Large intestine (tissue), 3 donors: ENCODE measurements around the gene GNPNAT1. TPM values are rescaled to one million over a fixed set of nuclear protein-coding genes. Genes with fewer than 3 reads are reported as not detected.

ENCODE experiments used
- DNase-seq, 2 donors: peaks; one replicate each; pipeline versions ENCODE4 v3.0.0 to v3.0.0-alpha.2; 2013
- H3K27ac ChIP-seq: one replicate; pipeline ENCODE4 v1.5.1; 2013; ENCODE audit warnings: low read length
- H3K27me3 ChIP-seq: 2 replicates; pipeline ENCODE4 v1.6.1; 2013; ENCODE audit warnings: low read length; ENCODE audit not compliant: control insufficient read depth, insufficient read depth
- H3K36me3 ChIP-seq: 2 replicates; pipeline ENCODE4 v1.6.1; 2013; ENCODE audit warnings: low read length; ENCODE audit not compliant: control insufficient read depth, insufficient read depth
- H3K4me1 ChIP-seq: one replicate; pipeline ENCODE4 v1.6.1; 2013; ENCODE audit warnings: low read length; ENCODE audit not compliant: control insufficient read depth, insufficient read depth
- H3K4me3 ChIP-seq: one replicate; pipeline ENCODE4 v1.5.1; 2013; ENCODE audit warnings: low read length
- H3K9me3 ChIP-seq: one replicate; pipeline ENCODE4 v1.6.1; 2013; ENCODE audit warnings: mild to moderate bottlenecking, low read depth, low read length, moderate library complexity; ENCODE audit not compliant: control insufficient read depth
- WGBS: methylation state at CpG from one replicate; pipeline ENCODE4 v1.1.5; 2013; ENCODE audit warnings: low lambda C conversion rate; ENCODE audit not compliant: insufficient coverage; 5-methylcytosine and 5-hydroxymethylcytosine counted together
- polyA plus RNA-seq: library from polyadenylated mRNA; unstranded; fragments of 120-200 nt; gene quantifications from one replicate; pipeline ENCODE4 v1.2.1, GENCODE V29; 2013

Gene GNPNAT1
- polyA plus RNA-seq, 1 donor = 21.3 TPM

DNA sequence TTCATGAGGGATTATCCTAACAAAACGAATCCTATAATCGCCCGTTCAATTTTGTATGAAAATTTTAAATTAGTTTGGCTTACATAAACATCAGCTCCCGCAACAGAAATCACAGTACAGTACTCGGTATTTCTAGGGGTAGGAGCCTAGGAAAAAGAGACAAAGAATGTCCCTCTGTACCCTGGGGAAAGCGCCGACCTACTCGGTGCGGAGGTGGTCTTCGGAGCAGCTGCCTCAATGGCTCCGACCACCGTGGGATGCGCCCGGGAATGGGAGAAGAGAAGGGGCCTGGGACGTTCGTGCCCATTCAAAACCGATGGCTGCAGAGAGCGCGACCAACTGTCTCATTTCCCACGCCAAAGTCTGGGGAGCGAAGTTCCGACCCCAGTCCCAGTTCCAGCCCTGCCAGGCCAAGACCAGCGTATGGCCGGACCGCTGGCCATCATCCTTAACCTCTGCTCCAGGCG, 618 bp downstream of the GNPNAT1 start:
- DNase-seq = no peak
- WGBS = no CpG with 5 or more reads among the region's 26 CpGs

DNA sequence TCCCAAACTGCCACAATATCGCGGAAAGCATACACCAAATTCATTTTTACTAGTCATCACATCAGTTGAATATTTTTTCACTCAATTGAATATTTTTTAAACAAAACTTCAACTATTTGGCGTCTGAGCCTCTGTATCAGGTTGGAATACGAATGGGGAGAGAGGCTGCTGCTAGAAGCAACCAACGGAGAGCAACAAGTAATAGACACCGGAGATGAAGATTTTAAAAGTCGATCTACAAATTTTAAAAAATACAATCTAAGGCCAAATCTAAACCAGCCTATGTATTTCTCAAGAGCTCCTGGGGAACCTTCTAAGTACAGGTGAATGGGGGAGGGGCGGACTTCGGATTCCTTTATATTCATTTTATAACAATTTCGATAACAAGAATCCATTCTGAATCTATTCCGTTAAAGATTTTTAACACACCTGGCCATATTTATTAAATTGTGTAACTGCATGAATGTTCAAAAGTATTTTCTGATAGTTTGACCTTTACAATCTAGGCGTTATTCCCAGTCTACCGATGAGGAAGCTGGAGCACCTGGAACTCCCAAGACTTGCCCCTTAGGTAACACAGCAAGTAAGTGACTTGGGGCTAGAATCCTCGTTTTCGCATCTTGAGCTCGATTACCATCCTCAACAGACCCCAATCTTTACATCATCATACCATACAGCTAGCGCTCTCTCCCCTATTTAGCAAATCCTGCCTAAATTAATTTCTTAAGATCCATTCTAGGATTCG, 1.2 kb downstream of the GNPNAT1 start:
- Histone ChIP-seq H3K4me1 (no peaks in the 10 kb centered on the region), H3K9me3 (no peaks in the 10 kb centered on the region), H3K27me3 (no peaks in the 10 kb centered on the region), H3K4me3 (peak overlapping the region; percentile 79), H3K36me3 (no peaks in the 10 kb centered on the region), H3K27ac (no peak overlapping the region)
- 87% methylated on average over 3 of the region's 18 CpGs for WGBS
- peak in 1 of 2 donors; percentile 32 for DNase-seq

More for the DNA sequence above, 618 bp downstream of the GNPNAT1 start:
- Histone ChIP-seq H3K9me3 (no peaks in the 10 kb centered on the region), H3K36me3 (no peaks in the 10 kb centered on the region), H3K4me1 (no peaks in the 10 kb centered on the region), H3K4me3 (peak overlapping the region; percentile 79), H3K27ac (peak overlapping the region; percentile 73), H3K27me3 (no peaks in the 10 kb centered on the region)

DNA sequence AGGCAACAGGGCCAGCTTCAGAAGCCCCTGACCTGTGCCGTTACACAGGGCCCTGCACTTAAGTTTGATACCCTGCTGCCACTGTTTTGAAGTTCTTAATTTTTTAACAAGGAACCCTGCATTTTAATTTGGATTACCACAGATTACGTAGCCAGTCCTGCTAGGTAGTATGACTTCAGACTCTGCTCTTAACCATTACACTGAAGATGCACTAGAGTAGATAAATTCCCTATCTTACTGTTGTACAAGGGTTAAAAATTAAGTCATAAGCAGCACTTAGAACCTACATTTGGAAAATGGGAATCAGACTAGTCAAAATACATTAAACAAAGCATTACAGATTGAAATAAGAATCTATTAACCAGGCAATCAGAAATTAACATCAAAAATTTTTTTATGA, 2.3 kb downstream of the GNPNAT1 start:
- Histone ChIP-seq H3K27me3 (no peaks in the 10 kb centered on the region), H3K4me1 (no peaks in the 10 kb centered on the region), H3K27ac (no peak overlapping the region), H3K4me3 (no peak overlapping the region), H3K9me3 (no peaks in the 10 kb centered on the region), H3K36me3 (no peaks in the 10 kb centered on the region)
- DNase-seq = no peak
- WGBS = no CpG with 5 or more reads among the region's 2 CpGs

DNA sequence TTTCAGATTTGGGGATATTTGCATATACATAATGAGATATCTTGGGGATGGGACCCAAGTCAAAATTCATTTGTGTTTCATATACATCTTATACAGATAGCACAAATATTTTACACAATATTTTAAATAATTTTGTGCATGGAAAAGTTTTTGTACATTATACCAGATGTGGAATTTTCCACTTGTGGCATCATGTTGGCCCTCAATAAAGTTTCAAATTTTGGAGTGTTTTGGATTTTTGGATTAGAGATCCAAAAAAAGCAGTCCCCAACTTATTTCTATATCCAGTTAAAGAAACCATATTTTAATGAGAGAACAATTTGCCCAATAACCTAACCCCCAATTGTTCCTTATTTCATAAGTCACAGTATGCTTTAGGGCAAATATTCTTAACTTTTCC, 4.5 kb downstream of the GNPNAT1 start:
- no peak for DNase-seq
- H3K27me3 ChIP-seq = no peaks in the 10 kb centered on the region

DNA sequence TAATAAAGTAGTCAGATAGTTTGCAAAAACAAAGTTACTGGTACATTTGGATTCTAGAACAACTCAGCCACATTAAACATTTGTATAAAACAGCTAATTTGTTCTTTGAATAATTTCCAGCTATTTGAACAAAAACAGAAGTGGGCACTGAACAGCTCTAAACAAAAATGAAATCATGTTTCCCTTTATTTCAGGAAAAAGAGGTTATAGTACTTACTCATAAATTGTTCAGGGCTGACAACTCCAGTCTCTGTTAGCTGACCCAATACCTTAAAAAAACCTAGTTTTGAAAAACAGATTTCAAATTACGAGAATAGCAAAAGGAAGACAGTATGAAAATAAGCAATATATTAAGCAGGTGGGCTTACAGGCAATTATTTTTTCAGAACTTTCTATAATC, 8.2 kb downstream of the GNPNAT1 start:
- Histone ChIP-seq H3K27me3 (no peaks in the 10 kb centered on the region), H3K4me1 (no peaks in the 10 kb centered on the region), H3K4me3 (no peak overlapping the region), H3K27ac (no peak overlapping the region), H3K36me3 (peaks cover 12% of the 10 kb centered on the region), H3K9me3 (no peaks in the 10 kb centered on the region)
- WGBS = 100% methylated on average over 1 of the region's 1 CpG
- no peak for DNase-seq

More for the DNA sequence above, 4.5 kb downstream of the GNPNAT1 start:
- no peak overlapping the region for H3K27ac ChIP-seq
- H3K36me3 ChIP-seq = no peaks in the 10 kb centered on the region
- H3K9me3 ChIP-seq = no peaks in the 10 kb centered on the region
- no peaks in the 10 kb centered on the region for H3K4me1 ChIP-seq
- no peak overlapping the region for H3K4me3 ChIP-seq

DNA sequence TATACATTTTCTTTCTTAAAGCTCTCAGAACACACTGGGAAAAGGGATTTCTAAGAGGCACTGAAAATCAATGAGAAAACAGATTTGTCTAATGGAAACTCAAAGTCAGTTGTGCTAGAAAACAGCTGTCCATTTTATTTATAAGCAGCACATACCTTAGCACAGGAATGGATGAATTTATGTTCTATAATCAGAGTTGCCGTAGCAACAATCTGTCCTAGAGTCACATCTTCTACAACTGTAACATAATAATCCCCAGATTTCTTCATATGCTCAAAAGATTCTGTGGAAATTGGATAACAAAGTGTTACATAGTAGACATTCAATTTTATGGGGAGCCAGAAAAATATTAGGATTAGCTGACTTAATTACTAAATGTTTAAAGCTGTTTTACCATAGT, 9.8 kb downstream of the GNPNAT1 start:
- Histone ChIP-seq H3K36me3 (peaks cover 12% of the 10 kb centered on the region), H3K27ac (no peak overlapping the region), H3K9me3 (no peaks in the 10 kb centered on the region), H3K4me3 (no peak overlapping the region), H3K27me3 (no peaks in the 10 kb centered on the region), H3K4me1 (no peaks in the 10 kb centered on the region)
- no peak for DNase-seq
- 100% methylated on average over 1 of the region's 1 CpG for whole genome bisulfite sequencing

DNA sequence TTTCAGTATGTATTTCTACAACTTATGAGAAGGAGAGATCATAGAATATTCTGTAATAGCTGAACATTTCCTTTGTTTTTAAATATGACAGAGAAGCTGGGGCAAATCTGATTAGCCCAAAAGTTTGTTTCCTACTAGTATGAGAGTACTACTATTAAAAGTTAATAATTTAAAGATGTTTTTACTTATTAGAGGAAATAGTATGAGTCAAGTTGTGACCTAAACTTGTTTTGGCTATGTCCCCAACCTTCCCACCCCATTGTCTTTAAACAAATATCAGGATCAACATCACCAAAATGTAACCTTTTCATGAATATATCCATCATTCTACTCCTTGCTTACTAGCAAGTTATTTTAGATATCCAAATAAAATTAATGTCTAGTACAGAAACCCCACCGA, 10.5 kb downstream of the GNPNAT1 start:
- H3K27ac ChIP-seq = no peak overlapping the region
- H3K4me3 ChIP-seq = no peak overlapping the region
- H3K27me3 ChIP-seq = no peaks in the 10 kb centered on the region
- H3K9me3 ChIP-seq = no peaks in the 10 kb centered on the region
- DNase-seq = no peak
- H3K4me1 ChIP-seq = no peaks in the 10 kb centered on the region
- H3K36me3 ChIP-seq = peaks cover 14% of the 10 kb centered on the region
- 100% methylated on average over 1 of the region's 1 CpG for WGBS

DNA sequence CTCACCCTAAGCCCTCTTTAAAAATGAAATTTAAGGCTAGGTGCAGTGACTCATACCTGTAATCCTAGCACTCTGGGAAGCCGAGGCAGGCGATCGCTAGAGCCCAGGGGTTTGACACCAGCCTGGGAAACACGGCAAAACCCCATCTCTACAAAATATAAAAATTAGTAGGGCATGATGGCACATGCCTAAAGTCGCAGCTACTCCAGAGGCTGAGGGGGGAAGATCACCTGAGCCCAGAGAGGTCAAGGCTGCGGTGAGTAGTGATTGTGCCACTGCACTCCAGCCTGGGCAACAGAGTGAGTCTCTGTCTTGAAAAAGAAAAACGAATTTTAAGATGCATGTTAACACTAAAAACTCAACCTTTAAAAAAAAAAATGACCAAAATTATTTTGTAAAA, 12.7 kb downstream of the GNPNAT1 start:
- Histone ChIP-seq H3K4me3 (no peak overlapping the region), H3K4me1 (no peaks in the 10 kb centered on the region), H3K27me3 (no peaks in the 10 kb centered on the region), H3K27ac (no peak overlapping the region), H3K36me3 (peaks cover 19% of the 10 kb centered on the region), H3K9me3 (no peaks in the 10 kb centered on the region)
- no peak for DNase-seq
- WGBS = 100% methylated on average over 1 of the region's 7 CpGs

DNA sequence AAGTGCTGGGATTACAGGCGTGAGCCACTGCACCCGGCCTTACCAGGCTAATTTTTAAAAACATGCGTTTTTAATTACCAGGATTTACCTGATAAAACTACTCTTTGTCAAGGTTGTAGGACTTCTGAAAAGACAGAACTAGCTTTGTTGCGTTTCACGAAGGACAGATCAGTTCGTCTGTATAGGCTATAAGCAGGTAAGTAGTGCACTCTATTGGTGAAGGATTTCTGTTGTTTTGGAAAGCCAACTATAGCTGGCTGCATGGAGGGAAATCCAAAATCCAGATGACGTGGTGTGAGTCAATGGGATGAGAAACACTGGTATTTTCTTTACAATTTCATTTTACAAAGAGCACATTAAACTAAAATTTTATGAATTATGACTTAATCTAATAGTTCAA, 14.6 kb downstream of the GNPNAT1 start:
- no peak for DNase-seq
- Histone ChIP-seq H3K4me3 (no peak overlapping the region), H3K9me3 (no peaks in the 10 kb centered on the region), H3K27ac (no peak overlapping the region), H3K36me3 (peaks cover 19% of the 10 kb centered on the region), H3K27me3 (no peaks in the 10 kb centered on the region), H3K4me1 (no peaks in the 10 kb centered on the region)
- 76% methylated on average over 4 of the region's 7 CpGs for WGBS

DNA sequence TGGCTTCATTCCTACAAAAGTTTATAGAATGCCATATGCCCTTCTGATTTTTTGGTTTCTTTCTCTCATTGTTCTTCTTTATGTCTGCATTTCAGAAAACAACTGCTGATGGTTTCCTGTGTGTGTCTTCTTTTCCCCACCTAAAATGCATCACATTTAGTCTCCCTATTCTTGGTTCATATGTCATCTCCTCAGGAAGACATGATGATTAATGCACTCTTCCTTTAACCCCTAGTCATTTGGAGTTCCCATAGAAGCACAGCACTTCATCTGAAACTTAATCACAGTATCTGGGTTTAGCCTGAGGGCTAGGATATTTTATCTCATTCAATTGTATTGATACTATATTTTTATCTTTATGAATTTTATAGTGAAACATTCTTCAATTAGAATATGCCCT, 21.5 kb downstream of the GNPNAT1 start:
- H3K4me1 ChIP-seq = no peaks in the 10 kb centered on the region
- H3K9me3 ChIP-seq = no peaks in the 10 kb centered on the region
- H3K27ac ChIP-seq = no peak overlapping the region
- no peak overlapping the region for H3K4me3 ChIP-seq
- DNase-seq = no peak
- H3K27me3 ChIP-seq = no peaks in the 10 kb centered on the region
- peaks cover 38% of the 10 kb centered on the region for H3K36me3 ChIP-seq
